HEK293 (cell line): ENCODE data around the gene ZFHX3.

ENCODE experiments used
- MEIS1 ChIP-seq: sonication (generic); formaldehyde crosslinking; IDR thresholded peaks from 2 replicates; pipeline ENCODE4 v1.8.1; 2022; ENCODE audit warnings: missing genetic modification reagents, mild to moderate bottlenecking, borderline replicate concordance
- RBAK ChIP-seq: fragments of 450-650 bp; formaldehyde crosslinking; IDR thresholded peaks from 2 replicates; pipeline ENCODE4 v1.5.1; 2016; ENCODE audit warnings: missing biosample characterization, missing genetic modification characterization
- ZNF324 ChIP-seq: fragments of 450-650 bp; formaldehyde crosslinking; IDR thresholded peaks from 2 replicates; pipeline ENCODE4 v1.5.1; 2016; ENCODE audit warnings: missing biosample characterization, missing genetic modification characterization
- ZNF366 ChIP-seq: fragments of 450-650 bp; formaldehyde crosslinking; conservative IDR thresholded peaks from 2 replicates; pipeline ENCODE4 v1.5.1; 2016; ENCODE audit warnings: missing biosample characterization, missing genetic modification characterization
- TF ChIP-seq, protein P1 (sequence below): fragments of 450-650 bp; formaldehyde crosslinking; IDR thresholded peaks from 2 replicates; pipeline ENCODE4 v1.5.1; 2016; ENCODE audit warnings: missing biosample characterization, missing genetic modification characterization
- TF ChIP-seq, protein P2 (sequence below): fragments of 450-650 bp; formaldehyde crosslinking; IDR thresholded peaks from 2 replicates; pipeline ENCODE4 v1.5.1; 2016; ENCODE audit warnings: missing biosample characterization, missing genetic modification characterization
- TF ChIP-seq, protein P3 (sequence below): fragments of 450-650 bp; formaldehyde crosslinking; IDR thresholded peaks from 2 replicates; pipeline ENCODE4 v1.5.1; 2016; ENCODE audit warnings: missing biosample characterization, missing genetic modification characterization
- TF ChIP-seq, protein P4 (sequence below): sonication (generic); formaldehyde crosslinking; IDR thresholded peaks from 2 replicates; pipeline ENCODE4 v1.8.1; 2022; ENCODE audit warnings: mild to moderate bottlenecking, moderate library complexity, missing genetic modification reagents

DNA sequence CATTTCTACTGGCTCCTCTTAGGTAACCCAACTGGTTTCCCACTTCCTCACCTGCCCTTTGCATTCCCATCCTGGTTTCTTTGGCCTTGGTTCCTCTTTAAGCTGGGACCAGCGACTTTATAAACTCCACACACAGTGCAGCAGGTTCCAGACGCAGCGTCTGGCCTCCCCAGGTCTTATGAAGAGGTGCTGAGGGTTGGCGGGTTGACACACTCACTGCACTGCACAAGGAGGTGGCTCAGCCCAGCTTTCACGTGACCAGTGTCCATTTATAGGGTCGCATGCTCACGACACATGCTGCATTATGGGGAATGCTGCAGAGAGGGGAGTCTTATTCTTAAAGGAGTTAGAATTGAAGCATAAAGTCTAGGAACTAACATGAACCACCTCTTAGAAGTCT is 70.8 kb downstream of the ZFHX3 start:
- TF ChIP-seq, protein P1, sequence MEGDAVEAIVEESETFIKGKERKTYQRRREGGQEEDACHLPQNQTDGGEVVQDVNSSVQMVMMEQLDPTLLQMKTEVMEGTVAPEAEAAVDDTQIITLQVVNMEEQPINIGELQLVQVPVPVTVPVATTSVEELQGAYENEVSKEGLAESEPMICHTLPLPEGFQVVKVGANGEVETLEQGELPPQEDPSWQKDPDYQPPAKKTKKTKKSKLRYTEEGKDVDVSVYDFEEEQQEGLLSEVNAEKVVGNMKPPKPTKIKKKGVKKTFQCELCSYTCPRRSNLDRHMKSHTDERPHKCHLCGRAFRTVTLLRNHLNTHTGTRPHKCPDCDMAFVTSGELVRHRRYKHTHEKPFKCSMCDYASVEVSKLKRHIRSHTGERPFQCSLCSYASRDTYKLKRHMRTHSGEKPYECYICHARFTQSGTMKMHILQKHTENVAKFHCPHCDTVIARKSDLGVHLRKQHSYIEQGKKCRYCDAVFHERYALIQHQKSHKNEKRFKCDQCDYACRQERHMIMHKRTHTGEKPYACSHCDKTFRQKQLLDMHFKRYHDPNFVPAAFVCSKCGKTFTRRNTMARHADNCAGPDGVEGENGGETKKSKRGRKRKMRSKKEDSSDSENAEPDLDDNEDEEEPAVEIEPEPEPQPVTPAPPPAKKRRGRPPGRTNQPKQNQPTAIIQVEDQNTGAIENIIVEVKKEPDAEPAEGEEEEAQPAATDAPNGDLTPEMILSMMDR: no peak
- TF ChIP-seq, protein P2, sequence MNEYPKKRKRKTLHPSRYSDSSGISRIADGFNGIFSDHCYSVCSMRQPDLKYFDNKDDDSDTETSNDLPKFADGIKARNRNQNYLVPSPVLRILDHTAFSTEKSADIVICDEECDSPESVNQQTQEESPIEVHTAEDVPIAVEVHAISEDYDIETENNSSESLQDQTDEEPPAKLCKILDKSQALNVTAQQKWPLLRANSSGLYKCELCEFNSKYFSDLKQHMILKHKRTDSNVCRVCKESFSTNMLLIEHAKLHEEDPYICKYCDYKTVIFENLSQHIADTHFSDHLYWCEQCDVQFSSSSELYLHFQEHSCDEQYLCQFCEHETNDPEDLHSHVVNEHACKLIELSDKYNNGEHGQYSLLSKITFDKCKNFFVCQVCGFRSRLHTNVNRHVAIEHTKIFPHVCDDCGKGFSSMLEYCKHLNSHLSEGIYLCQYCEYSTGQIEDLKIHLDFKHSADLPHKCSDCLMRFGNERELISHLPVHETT (tag by site-specific recombination): no peak
- TF ChIP-seq, protein P3, sequence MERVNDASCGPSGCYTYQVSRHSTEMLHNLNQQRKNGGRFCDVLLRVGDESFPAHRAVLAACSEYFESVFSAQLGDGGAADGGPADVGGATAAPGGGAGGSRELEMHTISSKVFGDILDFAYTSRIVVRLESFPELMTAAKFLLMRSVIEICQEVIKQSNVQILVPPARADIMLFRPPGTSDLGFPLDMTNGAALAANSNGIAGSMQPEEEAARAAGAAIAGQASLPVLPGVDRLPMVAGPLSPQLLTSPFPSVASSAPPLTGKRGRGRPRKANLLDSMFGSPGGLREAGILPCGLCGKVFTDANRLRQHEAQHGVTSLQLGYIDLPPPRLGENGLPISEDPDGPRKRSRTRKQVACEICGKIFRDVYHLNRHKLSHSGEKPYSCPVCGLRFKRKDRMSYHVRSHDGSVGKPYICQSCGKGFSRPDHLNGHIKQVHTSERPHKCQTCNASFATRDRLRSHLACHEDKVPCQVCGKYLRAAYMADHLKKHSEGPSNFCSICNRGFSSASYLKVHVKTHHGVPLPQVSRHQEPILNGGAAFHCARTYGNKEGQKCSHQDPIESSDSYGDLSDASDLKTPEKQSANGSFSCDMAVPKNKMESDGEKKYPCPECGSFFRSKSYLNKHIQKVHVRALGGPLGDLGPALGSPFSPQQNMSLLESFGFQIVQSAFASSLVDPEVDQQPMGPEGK (tag by site-specific recombination): no peak
- TF ChIP-seq MEIS1 (CRISPR knock-in tag) (no peak), ZNF324 (no peak), RBAK (no peak), ZNF366 (no peak)
- TF ChIP-seq, protein P4, sequence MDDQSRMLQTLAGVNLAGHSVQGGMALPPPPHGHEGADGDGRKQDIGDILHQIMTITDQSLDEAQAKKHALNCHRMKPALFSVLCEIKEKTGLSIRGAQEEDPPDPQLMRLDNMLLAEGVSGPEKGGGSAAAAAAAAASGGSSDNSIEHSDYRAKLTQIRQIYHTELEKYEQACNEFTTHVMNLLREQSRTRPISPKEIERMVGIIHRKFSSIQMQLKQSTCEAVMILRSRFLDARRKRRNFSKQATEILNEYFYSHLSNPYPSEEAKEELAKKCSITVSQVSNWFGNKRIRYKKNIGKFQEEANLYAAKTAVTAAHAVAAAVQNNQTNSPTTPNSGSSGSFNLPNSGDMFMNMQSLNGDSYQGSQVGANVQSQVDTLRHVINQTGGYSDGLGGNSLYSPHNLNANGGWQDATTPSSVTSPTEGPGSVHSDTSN (CRISPR knock-in tag): no peak
